Large intestine (tissue), 3 donors: ENCODE results near the gene NCAPH2. TPM values are rescaled to one million over a fixed set of nuclear protein-coding genes. Genes with fewer than 3 reads are reported as not detected.
"Not testable (repeated sequence)": the region's sequence is repeated elsewhere in the genome, so short reads cannot be mapped to it uniquely, and the experiment has no call there.

ENCODE experiments used
- DNase-seq, 2 donors: peaks; one replicate each; pipeline versions ENCODE4 v3.0.0 to v3.0.0-alpha.2; 2013
- H3K27ac ChIP-seq: one replicate; pipeline ENCODE4 v1.5.1; 2013; ENCODE audit warnings: low read length
- H3K27me3 ChIP-seq: 2 replicates; pipeline ENCODE4 v1.6.1; 2013; ENCODE audit warnings: low read length; ENCODE audit not compliant: control insufficient read depth, insufficient read depth
- H3K36me3 ChIP-seq: 2 replicates; pipeline ENCODE4 v1.6.1; 2013; ENCODE audit warnings: low read length; ENCODE audit not compliant: control insufficient read depth, insufficient read depth
- H3K4me1 ChIP-seq: one replicate; pipeline ENCODE4 v1.6.1; 2013; ENCODE audit warnings: low read length; ENCODE audit not compliant: control insufficient read depth, insufficient read depth
- H3K4me3 ChIP-seq: one replicate; pipeline ENCODE4 v1.5.1; 2013; ENCODE audit warnings: low read length
- H3K9me3 ChIP-seq: one replicate; pipeline ENCODE4 v1.6.1; 2013; ENCODE audit warnings: mild to moderate bottlenecking, low read depth, low read length, moderate library complexity; ENCODE audit not compliant: control insufficient read depth
- WGBS: methylation state at CpG from one replicate; pipeline ENCODE4 v1.1.5; 2013; ENCODE audit warnings: low lambda C conversion rate; ENCODE audit not compliant: insufficient coverage; 5-methylcytosine and 5-hydroxymethylcytosine counted together
- polyA plus RNA-seq: library from polyadenylated mRNA; unstranded; fragments of 120-200 nt; gene quantifications from one replicate; pipeline ENCODE4 v1.2.1, GENCODE V29; 2013

NCAPH2 gene
- polyA plus RNA-seq, 1 donor = 31.2 TPM

GRCh38 chr22:50541667-50542026 lies 33.6 kb downstream of the NCAPH2 start:
- H3K4me3 ChIP-seq, H3K9me3 ChIP-seq, H3K27ac ChIP-seq, H3K36me3 ChIP-seq, DNase-seq: not testable (repeated sequence)
- H3K27me3 ChIP-seq = peaks cover 32% of the 10 kb centered on the region
- 40% methylated on average over 1 of the region's 5 CpGs for WGBS
- H3K4me1 ChIP-seq = peaks cover 14% of the 10 kb centered on the region

DNA sequence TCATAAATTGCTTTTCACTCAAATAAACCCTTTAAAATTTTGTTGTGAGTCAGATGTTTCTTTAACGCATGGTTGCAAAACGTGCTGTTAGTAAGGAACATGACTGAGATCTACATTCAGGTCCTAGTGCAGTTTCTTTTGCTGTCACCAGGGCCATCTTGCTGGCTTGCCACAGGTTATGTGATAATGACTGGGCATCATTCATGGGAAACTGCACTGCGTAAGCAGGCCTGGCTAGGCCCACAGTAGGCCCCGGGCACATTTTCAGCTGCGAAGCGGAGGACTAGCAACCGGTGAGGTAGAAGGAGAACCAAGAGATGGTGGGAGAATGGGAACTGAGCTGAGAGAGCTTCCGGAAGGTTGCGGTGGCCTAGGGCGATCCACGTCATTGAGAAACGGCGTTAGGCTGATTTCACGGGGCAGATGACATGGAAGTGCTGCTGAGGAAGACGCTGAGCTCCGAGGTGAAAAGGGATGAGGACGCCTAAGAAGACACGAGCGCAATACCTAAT lies 34.4 kb downstream of the NCAPH2 start:
- Histone ChIP-seq H3K27ac (no peak overlapping the region), H3K27me3 (peaks cover 38% of the 10 kb centered on the region), H3K4me1 (peaks cover 14% of the 10 kb centered on the region), H3K9me3 (no peaks in the 10 kb centered on the region), H3K36me3 (no peaks in the 10 kb centered on the region), H3K4me3 (no peak overlapping the region)
- no peak for DNase-seq
- 95% methylated on average over 4 of the region's 19 CpGs for WGBS

- no peaks in the 10 kb centered on the region for H3K36me3 ChIP-seq
- H3K9me3 ChIP-seq = peaks cover 3% of the 10 kb centered on the region
- peaks cover 11% of the 10 kb centered on the region for H3K4me1 ChIP-seq
- no peak overlapping the region for H3K27ac ChIP-seq
- H3K27me3 ChIP-seq = peaks cover 56% of the 10 kb centered on the region
- H3K4me3 ChIP-seq = peak overlapping the region; percentile 27
- WGBS = no CpG with 5 or more reads among the region's 52 CpGs
- peak in 1 of 2 donors; percentile 86 for DNase-seq
Measured at GRCh38 chr22:50544078-50544745, 36.2 kb downstream of the NCAPH2 start.

- Histone ChIP-seq H3K4me1 (peaks cover 7% of the 10 kb centered on the region), H3K27me3 (peaks cover 62% of the 10 kb centered on the region), H3K4me3 (no peak overlapping the region), H3K9me3 (peaks cover 6% of the 10 kb centered on the region), H3K27ac (no peak overlapping the region), H3K36me3 (no peaks in the 10 kb centered on the region)
- peak in 1 of 2 donors; percentile 39 for DNase-seq
- 72% methylated on average over 2 of the region's 5 CpGs for WGBS
Measured at GRCh38 chr22:50544746-50545253, 36.8 kb downstream of the NCAPH2 start.

DNA sequence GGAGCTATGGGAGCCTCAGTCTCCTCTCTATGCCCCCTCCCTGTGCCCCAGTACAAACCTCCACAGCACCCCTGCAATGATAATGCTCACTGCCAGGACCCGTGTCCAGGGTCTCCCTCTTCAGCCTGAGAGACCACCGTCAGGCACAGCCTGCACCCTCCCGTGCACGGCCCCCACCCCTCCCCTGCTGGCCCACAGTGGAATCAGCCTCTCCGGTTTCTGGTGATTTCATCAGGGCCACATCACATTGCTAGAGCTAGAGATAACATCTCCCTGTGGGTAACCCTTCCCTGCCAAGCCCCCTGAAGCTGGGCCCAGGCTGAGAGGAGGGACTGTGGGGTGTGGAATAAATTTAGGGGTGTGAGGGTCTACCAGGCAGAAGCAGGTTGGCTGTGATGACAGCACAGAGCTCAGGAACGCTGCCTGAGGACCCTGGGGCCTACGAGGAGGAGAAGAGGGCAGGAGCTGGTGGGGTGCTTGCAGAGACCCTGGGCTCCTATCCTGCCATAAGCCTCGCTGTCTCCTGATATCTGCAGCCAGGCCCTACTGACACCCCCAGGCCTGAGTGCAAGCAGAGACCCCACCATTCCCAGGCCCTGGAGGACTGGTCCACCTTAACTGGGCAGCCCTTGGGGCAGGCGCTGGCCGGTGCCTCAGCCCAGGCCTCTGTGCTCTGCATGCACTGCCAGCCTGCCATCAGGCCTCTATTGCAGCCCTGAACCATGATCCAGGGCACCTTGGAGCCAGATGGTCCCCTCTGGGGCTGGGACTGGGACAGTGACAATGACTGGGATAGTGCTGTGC lies 37.7 kb downstream of the NCAPH2 start, which contains the start of gene KLHDC7B:
Gene KLHDC7B (plus strand): TSS at position 378 of the 804 bp plus-strand sequence. CDS start 345 bp downstream, at position 723.
- Histone ChIP-seq H3K27me3 (peaks cover 70% of the 10 kb centered on the region), H3K4me3 (no peak within 1 kb of the TSS), H3K36me3 (no peaks in the 10 kb centered on the region), H3K27ac (no peak within 1 kb of the TSS), H3K9me3 (peaks cover 6% of the 10 kb centered on the region), H3K4me1 (peaks cover 4% of the 10 kb centered on the region)
- no CpG with 5 or more reads among the region's 10 CpGs for WGBS
- no peak for DNase-seq

GRCh38 chr22:50546326-50547262 lies 38.6 kb downstream of the NCAPH2 start:
- Histone ChIP-seq H3K27me3 (peaks cover 75% of the 10 kb centered on the region), H3K27ac (no peak overlapping the region), H3K4me1 (peaks cover 4% of the 10 kb centered on the region), H3K36me3 (no peaks in the 10 kb centered on the region), H3K9me3 (peaks cover 6% of the 10 kb centered on the region), H3K4me3 (no peak overlapping the region)
- WGBS = no CpG with 5 or more reads among the region's 78 CpGs
- no peak for DNase-seq

DNA sequence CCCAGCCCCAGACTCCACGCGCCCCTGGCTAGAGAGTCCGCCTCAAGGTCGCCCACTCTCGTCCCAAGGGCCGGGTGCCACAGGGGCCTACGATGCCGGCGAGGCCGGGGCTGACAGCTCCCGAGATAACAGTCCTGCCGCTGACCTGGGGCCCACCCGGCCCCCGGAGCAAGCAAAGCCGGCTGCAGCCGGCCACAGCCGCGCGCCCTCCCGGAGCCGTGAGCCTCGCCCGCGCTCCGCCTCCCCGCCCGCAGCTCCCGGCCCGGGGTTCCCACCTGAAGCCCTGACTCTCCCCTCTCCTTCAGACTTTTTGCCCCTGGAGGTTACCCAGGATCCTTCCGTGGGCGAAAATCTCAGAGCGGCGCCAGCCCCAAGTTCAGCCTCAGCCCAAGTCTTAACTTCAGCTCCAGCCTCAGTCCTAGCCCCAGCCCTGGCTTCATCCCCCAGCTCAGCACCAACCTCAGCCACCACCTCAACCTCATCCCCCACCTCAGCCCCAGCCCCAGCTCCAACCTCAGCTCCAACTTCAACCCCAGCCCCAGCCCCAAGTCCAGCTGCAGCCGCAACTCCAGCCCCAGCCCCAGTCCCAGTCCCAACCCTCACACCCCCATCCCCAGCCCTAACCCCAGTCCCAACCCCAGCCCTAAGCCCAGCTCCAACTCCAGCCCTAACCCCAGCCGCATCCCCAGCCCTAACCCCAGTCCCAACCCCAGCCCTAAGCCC lies 39.4 kb downstream of the NCAPH2 start:
- no peaks in the 10 kb centered on the region for H3K36me3 ChIP-seq
- peaks cover 76% of the 10 kb centered on the region for H3K27me3 ChIP-seq
- peaks cover 6% of the 10 kb centered on the region for H3K9me3 ChIP-seq
- DNase-seq = no peak
- H3K4me3 ChIP-seq = no peak overlapping the region
- no peak overlapping the region for H3K27ac ChIP-seq
- peaks cover 4% of the 10 kb centered on the region for H3K4me1 ChIP-seq
- WGBS = no CpG with 5 or more reads among the region's 35 CpGs

- Histone ChIP-seq H3K9me3 (peaks cover 6% of the 10 kb centered on the region), H3K27me3 (peaks cover 76% of the 10 kb centered on the region), H3K27ac (no peak overlapping the region), H3K4me1 (peaks cover 4% of the 10 kb centered on the region), H3K4me3 (no peak overlapping the region), H3K36me3 (no peaks in the 10 kb centered on the region)
- DNase-seq = peak in 1 of 2 donors; percentile 54
- no CpG with 5 or more reads among the region's 56 CpGs for WGBS
Measured at GRCh38 chr22:50548040-50548920, 40.3 kb downstream of the NCAPH2 start.
